Measurements from ENCODE around the gene ZMAT5.

Gene ZMAT5

GRCh38 chr22:29712119-29712518, 54.7 kb downstream of the ZMAT5 start:
- Histone ChIP-seq H3K4me3 (ENCODE audit: low read depth, low read length) (no peak overlapping the region), H3K27me3 (replicated peaks) (no peaks in the 10 kb centered on the region), H3K27ac (no peak overlapping the region), H3K36me3 (replicated peaks) (no peaks in the 10 kb centered on the region)
- no peak for DNase-seq
- in situ Hi-C loops (cut with HindIII; ENCODE audit: low pct_ligation_motif_present, low sequenced_read_pairs): no loop called here
- no peak for TF ChIP-seq CTCF (IDR thresholded peaks at IDR 0.05; ENCODE audit: low read depth, low read length, missing control alignments)

GRCh38 chr22:29710922-29711593, 55.7 kb downstream of the ZMAT5 start:
- TF ChIP-seq CTCF (IDR thresholded peaks at IDR 0.05; ENCODE audit: low read depth, low read length, missing control alignments): no peak
- Histone ChIP-seq H3K27me3 (replicated peaks) (no peaks in the 10 kb centered on the region), H3K36me3 (replicated peaks) (no peaks in the 10 kb centered on the region), H3K27ac (no peak overlapping the region), H3K4me3 (ENCODE audit: low read depth, low read length) (no peak overlapping the region)
- in situ Hi-C loops (cut with HindIII; ENCODE audit: low pct_ligation_motif_present, low sequenced_read_pairs): no loop called here
- no peak for DNase-seq

- Histone ChIP-seq H3K36me3 (replicated peaks) (no peaks in the 10 kb centered on the region), H3K4me3 (ENCODE audit: low read depth, low read length) (no peak overlapping the region), H3K27ac (no peak overlapping the region), H3K27me3 (replicated peaks) (no peaks in the 10 kb centered on the region)
- in situ Hi-C loops (cut with HindIII; ENCODE audit: low pct_ligation_motif_present, low sequenced_read_pairs): no loop called here
- TF ChIP-seq CTCF (IDR thresholded peaks at IDR 0.05; ENCODE audit: low read depth, low read length, missing control alignments): no peak
- DNase-seq: no peak
These were observed 56.6 kb downstream of the ZMAT5 start for GRCh38 chr22:29710193-29710592.

GRCh38 chr22:29707471-29707870, 59.3 kb downstream of the ZMAT5 start:
- no peak for DNase-seq
- Histone ChIP-seq H3K36me3 (replicated peaks) (no peaks in the 10 kb centered on the region), H3K27ac (no peak overlapping the region), H3K27me3 (replicated peaks) (no peaks in the 10 kb centered on the region), H3K4me3 (ENCODE audit: low read depth, low read length) (no peak overlapping the region)
- no peak for TF ChIP-seq CTCF (IDR thresholded peaks at IDR 0.05; ENCODE audit: low read depth, low read length, missing control alignments)
- in situ Hi-C loops (cut with HindIII; ENCODE audit: low pct_ligation_motif_present, low sequenced_read_pairs): no loop called here

- H3K27me3 ChIP-seq (replicated peaks): no peaks in the 10 kb centered on the region
- no peak overlapping the region for H3K27ac ChIP-seq
- no peak for DNase-seq
- TF ChIP-seq CTCF (IDR thresholded peaks at IDR 0.05; ENCODE audit: low read depth, low read length, missing control alignments): no peak
- no peak overlapping the region for H3K4me3 ChIP-seq (ENCODE audit: low read depth, low read length)
- in situ Hi-C loops (cut with HindIII; ENCODE audit: low pct_ligation_motif_present, low sequenced_read_pairs): no loop called here
- no peaks in the 10 kb centered on the region for H3K36me3 ChIP-seq (replicated peaks)
These were observed 59.8 kb downstream of the ZMAT5 start for GRCh38 chr22:29707010-29707409.

GRCh38 chr22:29706486-29706885, 60.3 kb downstream of the ZMAT5 start:
- no peak for TF ChIP-seq CTCF (IDR thresholded peaks at IDR 0.05; ENCODE audit: low read depth, low read length, missing control alignments)
- Histone ChIP-seq H3K4me3 (ENCODE audit: low read depth, low read length) (no peak overlapping the region), H3K27me3 (replicated peaks) (no peaks in the 10 kb centered on the region), H3K36me3 (replicated peaks) (no peaks in the 10 kb centered on the region), H3K27ac (no peak overlapping the region)
- in situ Hi-C loops (cut with HindIII; ENCODE audit: low pct_ligation_motif_present, low sequenced_read_pairs): no loop called here
- no peak for DNase-seq

Data from brain microvascular endothelial cell (primary cell).